NT2/D1 (cell line): ENCODE data around the gene CEP41.

Experiments used
- SUZ12 ChIP-seq: IDR thresholded peaks from 2 replicates; pipeline ENCODE4 v1.6.1; 2011; ENCODE audit not compliant: insufficient read length, insufficient read depth; ENCODE audit errors: extremely low read depth
- YY1 ChIP-seq: IDR thresholded peaks from 2 replicates; pipeline ENCODE4 v1.6.1; 2011; ENCODE audit not compliant: insufficient read length, insufficient read depth
- ZNF274 ChIP-seq: IDR thresholded peaks from 2 replicates; pipeline ENCODE4 v1.6.1; 2011; ENCODE audit warnings: mild to moderate bottlenecking, low read depth, low read length

- TF ChIP-seq ZNF274 (no peak), SUZ12 (no peak), YY1 (no peak)
These were observed 39.7 kb downstream of the CEP41 start for GRCh38 chr7:130401101-130401500.
